Mesenchymal stem cell (in vitro differentiated cells and primary cell): ENCODE data around the gene IGFBP5.

Source experiments
- DNase-seq: peaks from one replicate; pipeline ENCODE4 v3.0.0-alpha.2; 2013
- H2AFZ ChIP-seq: one replicate; pipeline ENCODE4 v1.6.1; 2013; ENCODE audit warnings: low read depth, mild to moderate bottlenecking, control low read depth, inconsistent platforms, low read length, moderate library complexity
- H2AK5ac ChIP-seq: 2 replicates; pipeline ENCODE4 v1.6.1; 2013; ENCODE audit warnings: low read length, moderate library complexity, mild to moderate bottlenecking, inconsistent platforms; ENCODE audit not compliant: severe bottlenecking
- H2BK120ac ChIP-seq: one replicate; pipeline ENCODE4 v1.6.1; 2013; ENCODE audit warnings: low read depth, mild to moderate bottlenecking, inconsistent platforms, low read length, moderate library complexity
- H2BK12ac ChIP-seq, 2 experiments: one replicate each; pipeline ENCODE4 v1.6.1; 2013; ENCODE audit warnings: inconsistent platforms in 2 of 2, low read length in 2 of 2, mild to moderate bottlenecking in 2 of 2, moderate library complexity in 2 of 2, control low read depth in 1 of 2
- H2BK15ac ChIP-seq: one replicate; pipeline ENCODE4 v1.6.1; 2013; ENCODE audit warnings: mild to moderate bottlenecking, low read depth, inconsistent platforms; ENCODE audit not compliant: poor library complexity, severe bottlenecking
- H2BK5ac ChIP-seq: 2 replicates; pipeline ENCODE4 v1.6.1; 2013; ENCODE audit warnings: low read depth, mild to moderate bottlenecking, low read length, control low read depth, inconsistent platforms; ENCODE audit not compliant: poor library complexity, severe bottlenecking
- H3K14ac ChIP-seq, 2 experiments: one replicate each; pipeline ENCODE4 v1.6.1; 2013; ENCODE audit warnings: inconsistent platforms in 2 of 2, low read length in 2 of 2, control low read depth in 1 of 2, mild to moderate bottlenecking in 1 of 2, moderate library complexity in 1 of 2
- H3K18ac ChIP-seq, 2 experiments: one replicate each; pipeline ENCODE4 v1.6.1; 2013; ENCODE audit warnings: inconsistent platforms in 2 of 2, low read length in 2 of 2, control low read depth in 1 of 2, low read depth in 1 of 2, mild to moderate bottlenecking in 1 of 2
- H3K23ac ChIP-seq, 2 experiments: one replicate each; pipeline ENCODE4 v1.6.1; 2013; ENCODE audit warnings: inconsistent platforms in 2 of 2, low read length in 2 of 2, mild to moderate bottlenecking in 2 of 2, moderate library complexity in 2 of 2, control low read depth in 1 of 2
- H3K27ac ChIP-seq: 2 replicates; pipeline ENCODE4 v1.5.1; 2013; ENCODE audit warnings: mild to moderate bottlenecking, moderate library complexity, low read length, control low read depth, inconsistent platforms; ENCODE audit not compliant: poor library complexity, severe bottlenecking
- H3K27me3 ChIP-seq, 2 experiments: 2 replicates each; pipeline versions ENCODE4 v1.6.1 to v1.7.0; 2013; ENCODE audit warnings: low read length in 2 of 2, mild to moderate bottlenecking in 2 of 2, moderate library complexity in 2 of 2, control low read depth in 1 of 2, inconsistent platforms in 1 of 2; ENCODE audit not compliant: control insufficient read depth in 1 of 2, insufficient read depth in 1 of 2
- H3K36me3 ChIP-seq, 2 experiments: 2 replicates each; pipeline versions ENCODE4 v1.6.1 to v1.7.0; 2013; ENCODE audit warnings: low read length in 2 of 2, control low read depth in 1 of 2, inconsistent platforms in 1 of 2, low read depth in 1 of 2, mild to moderate bottlenecking in 1 of 2; ENCODE audit not compliant: insufficient read depth in 2 of 2, control insufficient read depth in 1 of 2
- H3K4ac ChIP-seq, 2 experiments: one replicate each; pipeline ENCODE4 v1.6.1; 2013; ENCODE audit warnings: inconsistent platforms in 2 of 2, low read length in 2 of 2, mild to moderate bottlenecking in 2 of 2, moderate library complexity in 2 of 2, control low read depth in 1 of 2, low read depth in 1 of 2
- H3K4me1 ChIP-seq: 2 replicates; pipeline ENCODE4 v1.6.1; 2013; ENCODE audit warnings: low read depth, low read length, control low read depth; ENCODE audit not compliant: control insufficient read depth, insufficient read depth
- H3K4me2 ChIP-seq: 2 replicates; pipeline ENCODE4 v1.6.1; 2013; ENCODE audit warnings: low read length, mild to moderate bottlenecking, inconsistent platforms; ENCODE audit not compliant: poor library complexity, severe bottlenecking
- H3K4me3 ChIP-seq, 2 experiments: 2 replicates each; pipeline versions ENCODE4 v1.5.1 to v1.7.0; 2013; ENCODE audit warnings: low read length in 2 of 2, mild to moderate bottlenecking in 2 of 2, control low read depth in 1 of 2, low read depth in 1 of 2; ENCODE audit not compliant: insufficient read depth in 1 of 2
- H3K79me1 ChIP-seq: replicated peaks from 2 replicates; pipeline ENCODE4 v1.6.1; 2013; ENCODE audit warnings: mild to moderate bottlenecking, control low read depth, low read length, inconsistent platforms; ENCODE audit not compliant: poor library complexity, severe bottlenecking
- H3K9ac ChIP-seq: 2 replicates; pipeline ENCODE4 v1.7.0; 2013; ENCODE audit warnings: mild to moderate bottlenecking, low read length, moderate library complexity
- H3K9me3 ChIP-seq: 2 replicates; pipeline ENCODE4 v1.7.0; 2013; ENCODE audit warnings: mild to moderate bottlenecking, low read length; ENCODE audit not compliant: control insufficient read depth
- H4K8ac ChIP-seq: one replicate; pipeline ENCODE4 v1.6.1; 2013; ENCODE audit warnings: inconsistent platforms, mild to moderate bottlenecking, low read length, moderate library complexity
- H4K91ac ChIP-seq: one replicate; pipeline ENCODE4 v1.6.1; 2013; ENCODE audit warnings: mild to moderate bottlenecking, low read length, inconsistent platforms
- WGBS: methylation state at CpG from one replicate; pipeline ENCODE4 v1.1.7; 2013; ENCODE audit warnings: mixed read lengths; 5-methylcytosine and 5-hydroxymethylcytosine counted together

The IGFBP5 gene

GRCh38 chr2:216644842-216645635 is 50.3 kb downstream of the IGFBP5 start:
- no peak overlapping the region for H2BK5ac ChIP-seq
- H3K9ac ChIP-seq = no peak overlapping the region
- no peak overlapping the region for H3K14ac ChIP-seq
- H4K8ac ChIP-seq = no peak overlapping the region
- H3K79me1 ChIP-seq = peaks cover 25% of the 10 kb centered on the region
- no peak overlapping the region for H3K4me3 ChIP-seq
- WGBS = 87% methylated on average over 4 of the region's 4 CpGs
- H2AK5ac ChIP-seq = no peak overlapping the region
- no peak for DNase-seq
- no peak overlapping the region for H3K4me2 ChIP-seq
- no peak overlapping the region for H2BK15ac ChIP-seq
- H2BK12ac ChIP-seq = no peak overlapping the region
- no peak overlapping the region for H2BK120ac ChIP-seq
- H3K27ac ChIP-seq = no peak overlapping the region
- no peaks in the 10 kb centered on the region for H3K9me3 ChIP-seq
- no peak overlapping the region for H3K18ac ChIP-seq
- peaks cover 0 to 16% of the 10 kb centered on the region in 2 experiments for H3K36me3 ChIP-seq
- H4K91ac ChIP-seq = no peak overlapping the region
- no peak overlapping the region for H3K23ac ChIP-seq
- peaks cover 14% of the 10 kb centered on the region for H3K4me1 ChIP-seq
- no peak overlapping the region for H3K4ac ChIP-seq
- no peak overlapping the region for H2AFZ ChIP-seq
- peaks cover 0 to 52% of the 10 kb centered on the region in 2 experiments for H3K27me3 ChIP-seq

- H3K9me3 ChIP-seq = no peaks in the 10 kb centered on the region
- H3K79me1 ChIP-seq = peaks cover 29% of the 10 kb centered on the region
- no peak overlapping the region for H2BK12ac ChIP-seq
- no peak overlapping the region for H2BK120ac ChIP-seq
- peaks cover 9% of the 10 kb centered on the region for H3K4me1 ChIP-seq
- H4K91ac ChIP-seq = no peak overlapping the region
- no peak overlapping the region for H3K4ac ChIP-seq
- H2AK5ac ChIP-seq = no peak overlapping the region
- no peak overlapping the region for H3K4me2 ChIP-seq
- no peak overlapping the region for H4K8ac ChIP-seq
- no peak overlapping the region for H3K27ac ChIP-seq
- no peak overlapping the region for H3K23ac ChIP-seq
- H2AFZ ChIP-seq = no peak overlapping the region
- WGBS = 72% methylated on average over 5 of the region's 5 CpGs
- H3K36me3 ChIP-seq = peaks cover 0 to 16% of the 10 kb centered on the region in 2 experiments
- DNase-seq = no peak
- peak overlapping the region in 1 of 2 experiments; percentile 23 for H3K18ac ChIP-seq
- no peak overlapping the region for H3K14ac ChIP-seq
- peaks cover 0 to 53% of the 10 kb centered on the region in 2 experiments for H3K27me3 ChIP-seq
- H2BK5ac ChIP-seq = no peak overlapping the region
- no peak overlapping the region for H3K9ac ChIP-seq
- no peak overlapping the region for H3K4me3 ChIP-seq
- H2BK15ac ChIP-seq = no peak overlapping the region
Measured at GRCh38 chr2:216643986-216644659, 51.2 kb downstream of the IGFBP5 start.

GRCh38 chr2:216637472-216637871 is 57.9 kb downstream of the IGFBP5 start:
- Histone ChIP-seq H2BK5ac (no peak overlapping the region), H3K4me3 (no peak overlapping the region), H3K4me1 (peaks cover 28% of the 10 kb centered on the region), H3K23ac (no peak overlapping the region), H2BK120ac (no peak overlapping the region), H3K79me1 (peaks cover 12% of the 10 kb centered on the region), H4K91ac (no peak overlapping the region), H2BK15ac (no peak overlapping the region), H3K4me2 (peak overlapping the region; percentile 24), H3K27ac (peak overlapping the region; percentile 3), H3K27me3 (peaks cover 0 to 62% of the 10 kb centered on the region in 2 experiments), H3K9me3 (no peaks in the 10 kb centered on the region), H3K18ac (peak overlapping the region in 1 of 2 experiments; percentile 46), H2AK5ac (peak overlapping the region; percentile 47), H3K4ac (peak overlapping the region in 1 of 2 experiments; percentile 35), H3K36me3 (peaks cover 0 to 9% of the 10 kb centered on the region in 2 experiments), H2AFZ (no peak overlapping the region), H4K8ac (peak overlapping the region; percentile 20), H3K9ac (no peak overlapping the region), H3K14ac (no peak overlapping the region), H2BK12ac (no peak overlapping the region)
- no peak for DNase-seq
- WGBS = 81% methylated on average over 2 of the region's 3 CpGs
